ENCODE results near the gene AKAP5.

GRCh38 chr14:64501411-64502171 lies 36.3 kb downstream of the AKAP5 start:
- TF ChIP-seq CTCF (IDR thresholded peaks at IDR 0.05) = peak in 3 of 4 donors; percentile 11 to 24 (median 15)
- TF ChIP-seq POLR2A (IDR thresholded peaks at IDR 0.05) = peak; percentile 63
